Measurements from ENCODE around the gene ZNF581. TPM values are rescaled to one million over a fixed set of nuclear protein-coding genes. Genes with fewer than 3 reads are reported as not detected.
A peak's percentile ranks its signal among the peaks of the same experiment; 100 is the strongest.

ZNF581 gene
- total RNA-seq, 1 donor = 25.7 TPM

DNA sequence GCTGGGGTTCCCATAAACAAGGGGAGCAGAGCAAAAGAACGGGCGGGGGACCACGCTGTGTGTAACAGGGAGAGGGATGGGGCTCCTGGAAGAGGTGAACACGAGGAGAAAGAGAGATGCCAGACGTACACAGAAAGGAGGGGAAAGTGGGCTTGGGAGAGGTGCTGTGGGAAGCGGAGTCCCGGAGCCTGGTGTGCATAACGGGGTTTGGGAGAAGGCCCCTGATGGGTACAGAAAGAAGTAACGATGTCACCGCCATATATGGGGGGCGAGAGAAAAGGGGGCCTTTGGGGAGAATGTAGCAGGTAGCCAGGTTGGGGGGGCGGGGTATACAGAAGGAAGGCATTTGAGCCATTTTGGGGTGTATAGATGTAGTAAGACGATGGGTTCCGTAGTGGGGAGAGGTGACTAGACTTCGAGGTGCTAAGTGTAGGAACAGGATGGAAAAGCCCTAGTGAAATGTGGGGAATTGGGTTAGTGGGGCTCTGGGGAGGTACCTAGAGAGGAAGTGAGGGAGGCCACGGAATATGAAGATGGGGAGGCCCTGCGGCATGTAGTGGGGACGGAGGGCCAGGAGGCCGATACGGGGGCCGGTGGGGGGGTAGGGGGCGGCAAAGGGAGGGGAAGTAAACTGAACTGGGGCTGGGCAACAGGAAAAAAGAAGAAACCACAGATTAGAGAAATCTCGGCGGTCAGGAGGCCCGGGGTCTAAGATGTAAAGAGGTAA lies 1.9 kb upstream of the ZNF581 start:
- Histone ChIP-seq H3K9me3 (ENCODE audit: low read depth, low read length) (no peaks in the 10 kb centered on the region), H4K20me1 (ENCODE audit: insufficient read depth, low read length) (no peaks in the 10 kb centered on the region), H3K79me2 (ENCODE audit: insufficient read depth, low read length) (peaks cover 50% of the 10 kb centered on the region), H3K27me3 (ENCODE audit: insufficient read depth, low read length) (no peaks in the 10 kb centered on the region), H2AFZ (ENCODE audit: low read length) (peak overlapping the region; percentile 22), H3K27ac (ENCODE audit: low read depth, low read length) (peak overlapping the region; percentile 61), H3K4me2 (ENCODE audit: insufficient read depth, low read length) (peak overlapping the region; percentile 98), H3K36me3 (ENCODE audit: insufficient read depth, low read length) (peaks cover 15% of the 10 kb centered on the region), H3K4me1 (ENCODE audit: insufficient read depth, low read length) (peaks cover 25% of the 10 kb centered on the region), H3K4me3 (ENCODE audit: insufficient read depth, low read length) (peak overlapping the region; percentile 85)
- DNase-seq (ENCODE audit: insufficient read length, low spot score, missing footprints) = peak; percentile 78
- TF ChIP-seq, protein P1, sequence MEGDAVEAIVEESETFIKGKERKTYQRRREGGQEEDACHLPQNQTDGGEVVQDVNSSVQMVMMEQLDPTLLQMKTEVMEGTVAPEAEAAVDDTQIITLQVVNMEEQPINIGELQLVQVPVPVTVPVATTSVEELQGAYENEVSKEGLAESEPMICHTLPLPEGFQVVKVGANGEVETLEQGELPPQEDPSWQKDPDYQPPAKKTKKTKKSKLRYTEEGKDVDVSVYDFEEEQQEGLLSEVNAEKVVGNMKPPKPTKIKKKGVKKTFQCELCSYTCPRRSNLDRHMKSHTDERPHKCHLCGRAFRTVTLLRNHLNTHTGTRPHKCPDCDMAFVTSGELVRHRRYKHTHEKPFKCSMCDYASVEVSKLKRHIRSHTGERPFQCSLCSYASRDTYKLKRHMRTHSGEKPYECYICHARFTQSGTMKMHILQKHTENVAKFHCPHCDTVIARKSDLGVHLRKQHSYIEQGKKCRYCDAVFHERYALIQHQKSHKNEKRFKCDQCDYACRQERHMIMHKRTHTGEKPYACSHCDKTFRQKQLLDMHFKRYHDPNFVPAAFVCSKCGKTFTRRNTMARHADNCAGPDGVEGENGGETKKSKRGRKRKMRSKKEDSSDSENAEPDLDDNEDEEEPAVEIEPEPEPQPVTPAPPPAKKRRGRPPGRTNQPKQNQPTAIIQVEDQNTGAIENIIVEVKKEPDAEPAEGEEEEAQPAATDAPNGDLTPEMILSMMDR (IDR thresholded peaks at IDR 0.05; ENCODE audit: extremely low read depth, low read depth, low read length) = no peak

DNA sequence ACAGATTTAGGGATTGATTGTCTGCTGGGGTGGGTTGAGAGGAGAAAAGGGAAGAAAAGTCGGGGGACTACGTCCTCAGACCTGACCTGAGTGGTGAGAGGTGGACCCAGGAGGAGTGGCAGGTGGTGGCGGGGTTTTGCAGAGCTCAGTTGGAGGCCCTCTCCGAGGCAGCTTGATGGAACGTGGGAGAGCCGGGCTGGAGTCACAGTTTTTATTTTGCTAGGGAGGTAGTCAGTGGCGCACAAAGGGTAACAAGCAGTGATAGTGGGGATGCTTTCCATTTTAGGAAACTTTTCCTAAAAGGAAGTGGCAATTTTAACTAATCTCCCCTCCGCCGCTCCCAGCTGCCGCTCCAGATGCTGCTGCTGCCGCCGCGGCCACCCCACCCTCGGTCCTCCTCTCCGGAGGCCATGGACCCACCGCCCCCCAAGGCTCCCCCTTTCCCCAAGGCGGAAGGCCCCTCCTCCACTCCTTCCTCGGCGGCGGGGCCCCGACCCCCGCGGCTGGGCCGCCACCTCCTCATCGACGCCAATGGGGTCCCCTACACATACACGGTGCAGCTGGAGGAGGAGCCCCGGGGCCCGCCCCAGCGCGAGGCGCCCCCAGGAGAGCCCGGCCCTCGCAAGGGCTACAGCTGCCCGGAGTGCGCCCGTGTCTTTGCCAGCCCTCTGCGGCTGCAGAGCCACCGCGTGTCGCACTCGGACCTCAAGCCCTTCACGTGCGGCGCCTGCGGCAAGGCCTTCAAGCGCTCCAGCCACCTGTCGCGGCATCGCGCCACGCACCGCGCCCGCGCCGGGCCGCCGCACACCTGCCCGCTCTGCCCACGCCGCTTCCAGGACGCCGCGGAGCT lies 1.1 kb upstream of the ZNF581 start:
- TF ChIP-seq, protein P1 (IDR thresholded peaks at IDR 0.05; ENCODE audit: extremely low read depth, low read depth, low read length) = no peak
- Histone ChIP-seq H3K27ac (ENCODE audit: low read depth, low read length) (peak overlapping the region; percentile 72), H3K4me2 (ENCODE audit: insufficient read depth, low read length) (peak overlapping the region; percentile 98), H3K27me3 (ENCODE audit: insufficient read depth, low read length) (no peaks in the 10 kb centered on the region), H4K20me1 (ENCODE audit: insufficient read depth, low read length) (no peaks in the 10 kb centered on the region), H3K4me1 (ENCODE audit: insufficient read depth, low read length) (peaks cover 27% of the 10 kb centered on the region), H2AFZ (ENCODE audit: low read length) (no peak overlapping the region), H3K4me3 (ENCODE audit: insufficient read depth, low read length) (peak overlapping the region; percentile 85), H3K79me2 (ENCODE audit: insufficient read depth, low read length) (peaks cover 46% of the 10 kb centered on the region), H3K36me3 (ENCODE audit: insufficient read depth, low read length) (peaks cover 15% of the 10 kb centered on the region), H3K9me3 (ENCODE audit: low read depth, low read length) (no peaks in the 10 kb centered on the region)
- peak; percentile 95 for DNase-seq (ENCODE audit: insufficient read length, low spot score, missing footprints)

DNA sequence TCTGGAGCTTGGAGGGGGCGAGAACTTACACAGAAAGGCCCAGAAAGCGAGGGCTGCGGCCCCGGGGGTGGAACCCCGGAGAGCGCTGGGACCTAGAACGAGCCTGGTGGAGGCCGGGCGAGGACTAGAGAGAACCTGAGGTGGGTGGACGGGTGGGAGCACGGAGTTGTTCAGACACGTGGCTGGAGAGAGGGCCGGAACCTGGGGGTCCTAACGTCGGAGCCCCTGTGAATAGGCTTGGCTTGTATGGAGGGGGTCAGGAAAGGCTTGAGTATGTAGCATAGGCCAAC lies 383 bp downstream of the ZNF581 start:
- Histone ChIP-seq H3K36me3 (ENCODE audit: insufficient read depth, low read length) (peaks cover 15% of the 10 kb centered on the region), H3K27ac (ENCODE audit: low read depth, low read length) (peak overlapping the region; percentile 72), H3K27me3 (ENCODE audit: insufficient read depth, low read length) (no peaks in the 10 kb centered on the region), H3K9me3 (ENCODE audit: low read depth, low read length) (no peaks in the 10 kb centered on the region), H3K4me3 (ENCODE audit: insufficient read depth, low read length) (peak overlapping the region; percentile 85), H2AFZ (ENCODE audit: low read length) (no peak overlapping the region), H3K79me2 (ENCODE audit: insufficient read depth, low read length) (peaks cover 38% of the 10 kb centered on the region), H3K4me1 (ENCODE audit: insufficient read depth, low read length) (peaks cover 36% of the 10 kb centered on the region), H4K20me1 (ENCODE audit: insufficient read depth, low read length) (no peaks in the 10 kb centered on the region), H3K4me2 (ENCODE audit: insufficient read depth, low read length) (peak overlapping the region; percentile 98)
- peak; percentile 93 for DNase-seq (ENCODE audit: insufficient read length, low spot score, missing footprints)
- TF ChIP-seq, protein P1 (IDR thresholded peaks at IDR 0.05; ENCODE audit: extremely low read depth, low read depth, low read length) = no peak

Data from osteoblast (primary cell).